Stomach (tissue), 9 donors: Measurements from ENCODE around the gene TM9SF2. TPM values are rescaled to one million over a fixed set of nuclear protein-coding genes. Genes with fewer than 3 reads are reported as not detected.

Source experiments
- DNase-seq, 2 donors: peaks; one replicate each; pipeline versions ENCODE4 v3.0.0 to v3.0.0-alpha.2; 2013 to 2019
- H3K27ac ChIP-seq, 5 donors: fragments of 200-600 bp in 4 of 5; sonication (generic) in 4 of 5; one replicate each; pipeline ENCODE4 v1.5.1; 2013 to 2019; ENCODE audit warnings: mild to moderate bottlenecking in 1 of 5, moderate library complexity in 1 of 5
- H3K27me3 ChIP-seq, 3 donors: fragments of 200-600 bp; sonication (generic); one replicate each; pipeline ENCODE4 v1.5.1; 2017 to 2019; ENCODE audit warnings: mixed run types in 1 of 3
- H3K36me3 ChIP-seq, 4 donors: fragments of 200-600 bp; sonication (generic); 1 replicate in 3 of 4; 2 replicates in 1 of 4; pipeline ENCODE4 v1.5.1; 2016 to 2019
- H3K4me1 ChIP-seq, 4 donors: fragments of 200-600 bp; sonication (generic); one replicate each; pipeline ENCODE4 v1.5.1; 2016 to 2019
- H3K4me3 ChIP-seq, 4 donors: fragments of 200-600 bp; sonication (generic) in 3 of 4; one replicate each; pipeline ENCODE4 v1.5.1; 2016 to 2019; ENCODE audit warnings: mild to moderate bottlenecking in 1 of 4
- H3K9me3 ChIP-seq, 4 donors: fragments of 200-600 bp; sonication (generic); one replicate each; pipeline ENCODE4 v1.5.1; 2016 to 2019
- CTCF ChIP-seq, 7 experiments: fragments of 450-650 bp in 4 of 7; fragments of 200-600 bp in 3 of 7; sonication (generic) in 3 of 7; IDR thresholded peaks; one replicate each; pipeline ENCODE4 v1.5.1; 2016 to 2019; ENCODE audit warnings: antibody characterized with exemption in 7 of 7, control low read depth in 2 of 7, mild to moderate bottlenecking in 1 of 7
- EP300 ChIP-seq: sonication (generic); formaldehyde crosslinking; IDR thresholded peaks from one replicate; pipeline ENCODE4 v1.6.1; 2017; ENCODE audit warnings: antibody characterized with exemption
- POLR2A ChIP-seq, 4 donors: fragments of 450-650 bp; IDR thresholded peaks; one replicate each; pipeline ENCODE4 v1.6.1; 2016; ENCODE audit warnings: antibody characterized with exemption in 4 of 4, control low read depth in 2 of 4, mild to moderate bottlenecking in 1 of 4, moderate library complexity in 1 of 4
- POLR2AphosphoS5 ChIP-seq, 3 donors: sonication (generic); formaldehyde crosslinking; IDR thresholded peaks; one replicate each; pipeline ENCODE4 v1.6.1; 2016; ENCODE audit warnings: antibody characterized with exemption in 3 of 3
- WGBS, 5 donors: extraction: QIAGEN DNeasy Blood & Tissue Kit in 3 of 5; methylation state at CpG; one replicate each; pipeline versions ENCODE4 v1.1.5 to v1.1.7; 2013 to 2018; 5-methylcytosine and 5-hydroxymethylcytosine counted together
- intact Hi-C: fragments of 100-400 bp; cut with DNase I; formaldehyde crosslinking; loops from one replicate; pipeline ENCODE4 v1.15.1; 2023; ENCODE audit warnings: low total_unique reads
- polyA plus RNA-seq, 3 donors: library from polyadenylated mRNA; stranded (reverse); fragments of 200-250 nt; gene quantifications; one replicate each; pipeline ENCODE4 v1.2.3, GENCODE V29; 2013
- small RNA-seq, 4 donors: library from RNA; depleted of rRNA; stranded (forward); fragments of <200 nt; gene quantifications; one replicate each; pipeline ENCODE3, GENCODE V24; 2016
- total RNA-seq, 5 donors: library from RNA; depleted of rRNA; stranded (reverse); fragments of >200 nt; gene quantifications; one replicate each; pipeline versions ENCODE4 v1.1.0 to v1.2.3, GENCODE V29; 2014 to 2016
- donor health status: healthy with polysubstance abuse.
- donor health status: Bipolar disorder and iron deficiency.
- donor health status: healthy.

The TM9SF2 gene
- total and polyA plus RNA-seq, 8 donors = 18.1 to 268 (median 36.0) TPM

DNA sequence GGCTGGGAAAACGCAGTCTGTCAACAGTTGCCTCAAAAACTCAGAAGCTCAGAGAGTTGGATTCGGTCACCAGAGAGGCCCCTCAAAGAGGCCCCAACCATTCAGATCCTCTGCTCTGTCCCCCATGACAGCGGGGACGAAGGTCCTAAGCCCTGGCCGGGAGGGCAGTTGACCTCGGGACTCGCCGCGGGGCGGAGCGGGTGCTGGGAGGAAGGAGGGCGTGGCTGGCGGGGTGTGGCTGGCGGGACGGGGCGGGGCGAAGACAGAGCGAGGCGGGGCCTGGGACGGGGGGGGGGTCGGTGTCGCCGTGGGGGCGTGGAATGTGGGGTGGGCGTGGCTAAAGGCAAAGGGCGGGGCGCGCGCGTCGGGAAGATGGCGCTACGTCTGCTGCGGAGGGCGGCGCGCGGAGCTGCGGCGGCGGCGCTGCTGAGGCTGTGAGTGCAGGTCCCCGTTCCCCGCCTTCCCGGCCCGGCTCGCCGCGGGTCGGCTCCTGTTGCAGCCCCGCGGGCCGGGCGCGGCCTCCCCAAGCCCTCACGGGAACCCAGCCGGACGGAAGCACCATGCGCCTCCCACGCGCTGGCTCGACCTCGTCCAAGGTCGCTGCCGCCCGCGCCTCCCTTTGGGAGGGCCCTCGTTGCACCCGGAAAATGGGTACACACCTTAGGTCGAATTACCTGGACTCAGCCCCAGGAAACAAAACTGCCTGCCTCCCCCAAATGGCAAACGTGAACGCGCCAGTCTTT is 105.2 kb downstream of the TM9SF2 start, which contains the start of gene CLYBL:
Gene CLYBL, plus strand, starts transcription at position 367 of the 743 bp plus-strand sequence.
- 0 to 1% (median 0%) methylated on average over 23 to 73 of the region's 73 CpGs for WGBS, 5 donors
- peak in 2 of 3 donors; percentile 70 to 87 for TF ChIP-seq POLR2AphosphoS5 (IDR thresholded peaks at IDR 0.05)
- TF ChIP-seq EP300 = no peak
- H3K9me3 ChIP-seq = no peaks in the 10 kb centered on the region

DNA sequence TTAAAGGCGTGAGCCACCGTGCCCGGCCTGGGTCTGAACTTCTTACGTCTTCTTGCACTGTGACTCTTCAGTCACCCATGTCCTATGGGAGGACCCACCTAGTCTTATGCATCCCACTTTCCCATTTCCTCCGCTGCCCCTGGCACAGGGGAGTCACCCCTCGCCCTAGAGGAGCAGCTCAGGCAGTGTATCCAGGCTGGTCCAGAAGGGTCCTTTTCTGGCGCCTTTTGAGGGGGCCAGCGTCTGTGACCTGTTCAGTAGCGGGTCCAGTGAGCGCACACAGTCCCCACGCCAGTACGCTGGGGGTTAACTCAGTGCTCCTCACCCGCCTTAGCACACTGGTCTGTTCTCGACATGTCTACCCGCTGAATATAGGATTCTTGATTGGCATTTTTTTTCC is 107.1 kb downstream of the TM9SF2 start:
- H3K36me3 ChIP-seq = no peaks in the 10 kb centered on the region
- no peaks in the 10 kb centered on the region for H3K9me3 ChIP-seq
- H3K27me3 ChIP-seq = no peaks in the 10 kb centered on the region
- no peak overlapping the region for H3K4me3 ChIP-seq
- no peak overlapping the region for H3K27ac ChIP-seq
- intact Hi-C loops = no loop called here
- peaks cover 0 to 22% (median 10%) of the 10 kb centered on the region in 4 donors for H3K4me1 ChIP-seq
- TF ChIP-seq POLR2A (IDR thresholded peaks at IDR 0.05) (no peak), CTCF (IDR thresholded peaks at IDR 0.05) (no peak), POLR2AphosphoS5 (IDR thresholded peaks at IDR 0.05) (no peak), EP300 (no peak)
- no peak for DNase-seq
- 93 to 96% (median 95%) methylated on average over 15 of the region's 15 CpGs for WGBS, 5 donors

More for the DNA sequence above, 105.2 kb downstream of the TM9SF2 start, which contains the start of gene CLYBL:
- Histone ChIP-seq H3K36me3 (no peaks in the 10 kb centered on the region), H3K27me3 (no peaks in the 10 kb centered on the region), H3K4me1 (peaks cover 0 to 22% (median 10%) of the 10 kb centered on the region in 4 donors), H3K27ac (peak within 1 kb of the TSS; percentile 84 to 95 (median 88)), H3K4me3 (peak within 1 kb of the TSS; percentile 63 to 84 (median 80))
- intact Hi-C loops = no loop called here
- peak; percentile 92 to 96 for DNase-seq

DNA sequence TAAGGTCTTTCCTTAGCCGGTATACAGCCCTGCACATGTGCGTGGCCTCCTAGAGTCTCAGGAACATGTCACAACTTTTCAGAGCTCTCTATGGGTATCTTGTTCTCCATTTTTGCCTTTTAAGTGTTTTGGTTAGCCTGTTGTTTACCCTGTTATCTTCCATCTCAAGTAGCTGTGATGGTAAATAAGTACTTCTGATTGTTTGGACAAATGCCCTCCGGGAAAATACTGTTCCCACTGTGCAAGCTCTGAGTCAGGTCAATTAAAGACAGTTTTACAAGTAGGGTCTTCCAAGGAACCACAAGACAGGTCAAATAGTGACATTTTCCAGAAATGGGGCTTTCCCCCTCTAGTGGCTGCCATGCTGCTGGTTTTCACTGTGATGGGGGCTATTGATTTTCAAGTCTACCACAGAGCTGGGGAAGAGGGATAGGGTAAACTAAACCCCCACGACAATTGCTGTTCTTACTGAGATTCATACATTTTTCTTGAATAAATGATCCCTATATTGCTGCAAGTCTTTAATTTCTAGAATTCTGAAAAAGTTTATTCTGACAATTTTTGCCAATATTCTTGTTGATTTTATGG is 109.5 kb downstream of the TM9SF2 start:
- WGBS, 5 donors = 56 to 77% (median 59%) methylated on average over 4 of the region's 4 CpGs

More for the DNA sequence above, 109.5 kb downstream of the TM9SF2 start:
- no peaks in the 10 kb centered on the region for H3K27me3 ChIP-seq
- TF ChIP-seq POLR2AphosphoS5 (IDR thresholded peaks at IDR 0.05) = no peak
- no peak for TF ChIP-seq POLR2A (IDR thresholded peaks at IDR 0.05)
- TF ChIP-seq CTCF (IDR thresholded peaks at IDR 0.05) = no peak
- no peak for TF ChIP-seq EP300
- H3K36me3 ChIP-seq = no peaks in the 10 kb centered on the region
- no peaks in the 10 kb centered on the region for H3K9me3 ChIP-seq
- H3K4me1 ChIP-seq = peaks cover 0 to 21% (median 7%) of the 10 kb centered on the region in 4 donors
- DNase-seq = no peak
- intact Hi-C loops = no loop called here
- no peak overlapping the region for H3K27ac ChIP-seq
- no peak overlapping the region for H3K4me3 ChIP-seq

Small RNAs within 50 kb of the gene (small RNA-seq; reads per million reads assigned to genes)
- 0 to 0.15 (median 0.12) reads per million in 4 donors for gene AL139035.1

Other genes starting within 250 kb of the TM9SF2 start
- gene GPR18, start 243.1 kb upstream of the TM9SF2 start, total RNA-seq = not detected
- under 1 TPM in 2 of 3 donors, not detected in 1; 0.68 to 0.76 TPM for gene GPR18, start 243.1 kb upstream of the TM9SF2 start, polyA plus RNA-seq
- 10 to 100 TPM in 4 of 5 donors, under 1 TPM in 1; 0.58 to 24.4 (median 16.4) TPM for gene GPR183, start 194.1 kb upstream of the TM9SF2 start, total RNA-seq
- gene GPR183, start 194.1 kb upstream of the TM9SF2 start, polyA plus RNA-seq = 1 to 10 TPM; 3.0 to 5.8 (median 4.5) TPM
- 1 to 10 TPM in 4 of 5 donors, not detected in 1; 2.3 to 5.8 (median 3.4) TPM for gene CLYBL, start 105.2 kb downstream of the TM9SF2 start, total RNA-seq
- gene CLYBL, start 105.2 kb downstream of the TM9SF2 start, polyA plus RNA-seq = 1 to 10 TPM; 1.1 to 8.4 (median 6.7) TPM